Measurements from ENCODE around the gene EHMT2.
"Not testable (repeated sequence)": the region's sequence is repeated elsewhere in the genome, so short reads cannot be mapped to it uniquely, and the experiment has no call there.

EHMT2 gene

DNA sequence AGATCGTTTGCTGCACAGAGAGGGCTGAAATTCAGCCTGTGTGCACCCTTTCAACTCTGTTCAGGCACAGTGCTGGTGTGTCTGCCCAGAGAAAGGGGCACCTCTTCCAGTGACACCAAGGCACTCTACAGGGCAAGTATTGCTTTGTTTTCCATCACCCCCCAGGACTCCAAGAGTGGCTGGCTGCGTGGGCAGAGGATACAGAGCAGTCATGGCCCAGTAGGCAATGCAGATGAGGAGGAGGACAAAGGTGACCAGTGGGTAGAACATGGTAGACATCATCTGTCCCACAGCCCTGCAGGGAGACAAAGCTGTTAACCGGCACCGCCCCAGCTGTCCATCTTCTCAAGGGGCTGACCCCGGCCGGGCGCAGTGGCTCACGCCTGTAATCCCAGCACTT, 28.2 kb downstream of the EHMT2 start:
- ChIA-PET CTCF (interaction anchor here (0.6 to 1.0 kb wide), 3 partner anchors 20 to 258 kb away, joined by 3 to 5 read pairs (median 4); no protein-coding TSS in a partner anchor), POLR2A (interaction anchor here (1.1 to 2.1 kb wide), 2 partner anchors 42 to 103 kb away, joined by 3 to 8 read pairs; partner anchors contain the start of genes DXO and HSPA1B)
- peaks cover 2% of the 10 kb centered on the region; the same call in 1 of the 2 replicates for H3K4me1 ChIP-seq (ENCODE audit: control insufficient read depth, insufficient read depth, low read length)
- TF ChIP-seq ZBTB7A (tag by site-specific recombination; IDR thresholded peaks at IDR 0.05; ENCODE audit: low read depth) (no peak), EGR2 (tag by site-specific recombination; IDR thresholded peaks at IDR 0.05; ENCODE audit: low read depth) (peak; percentile 76), ZFHX2 (tag by site-specific recombination; conservative IDR thresholded peaks at IDR 0.05) (peak; percentile 33; the same call in 1 of the 2 replicates)
- TF ChIP-seq, protein P1, sequence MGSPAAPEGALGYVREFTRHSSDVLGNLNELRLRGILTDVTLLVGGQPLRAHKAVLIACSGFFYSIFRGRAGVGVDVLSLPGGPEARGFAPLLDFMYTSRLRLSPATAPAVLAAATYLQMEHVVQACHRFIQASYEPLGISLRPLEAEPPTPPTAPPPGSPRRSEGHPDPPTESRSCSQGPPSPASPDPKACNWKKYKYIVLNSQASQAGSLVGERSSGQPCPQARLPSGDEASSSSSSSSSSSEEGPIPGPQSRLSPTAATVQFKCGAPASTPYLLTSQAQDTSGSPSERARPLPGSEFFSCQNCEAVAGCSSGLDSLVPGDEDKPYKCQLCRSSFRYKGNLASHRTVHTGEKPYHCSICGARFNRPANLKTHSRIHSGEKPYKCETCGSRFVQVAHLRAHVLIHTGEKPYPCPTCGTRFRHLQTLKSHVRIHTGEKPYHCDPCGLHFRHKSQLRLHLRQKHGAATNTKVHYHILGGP (tag by site-specific recombination; IDR thresholded peaks at IDR 0.05) = no peak
- H3K36me3 ChIP-seq (ENCODE audit: control insufficient read depth in 2 of 2, insufficient read depth in 1 of 2, low read length in 2 of 2) = no peaks in the 10 kb centered on the region
- no peak overlapping the region for H3K27ac ChIP-seq (ENCODE audit: extremely low read depth, low read depth, low read length)
- no peak overlapping the region for H3K4me3 ChIP-seq (ENCODE audit: low read depth, low read length)
- no peaks in the 10 kb centered on the region for H3K9me3 ChIP-seq (ENCODE audit: control insufficient read depth, insufficient read depth, low read depth, low read length)

DNA sequence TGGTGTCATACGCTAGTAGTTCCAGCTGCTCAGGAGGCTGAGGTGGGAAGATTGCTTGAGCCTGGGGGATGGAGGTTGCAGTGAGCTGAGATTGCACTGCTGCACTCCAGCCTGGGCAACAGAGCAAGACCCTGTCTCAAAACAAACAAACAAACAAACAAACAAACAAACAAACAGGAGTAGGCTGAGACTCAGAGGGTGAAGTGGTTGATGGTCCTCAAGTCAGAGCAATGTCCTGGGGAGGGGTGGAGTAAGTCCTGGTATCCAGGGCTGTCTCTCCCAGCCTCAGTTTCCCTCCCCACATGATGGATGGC, 28.9 kb downstream of the EHMT2 start:
- not testable (repeated sequence) for H3K9me3 ChIP-seq (ENCODE audit: control insufficient read depth, insufficient read depth, low read depth, low read length); H3K36me3 ChIP-seq (ENCODE audit: control insufficient read depth in 2 of 2, insufficient read depth in 1 of 2, low read length in 2 of 2); H3K4me1 ChIP-seq (ENCODE audit: control insufficient read depth, insufficient read depth, low read length); H3K27ac ChIP-seq (ENCODE audit: extremely low read depth, low read depth, low read length); H3K4me3 ChIP-seq (ENCODE audit: low read depth, low read length)
- POLR2A ChIA-PET = interaction anchor here (0.6 to 2.1 kb wide), 6 partner anchors 16 to 195 kb away, joined by 3 to 8 read pairs (median 4); partner anchors contain the start of genes DXO and HSPA1B
- peak; percentile 99 for TF ChIP-seq ZNF121 (tag by site-specific recombination; IDR thresholded peaks at IDR 0.05)
- CTCF ChIA-PET = interaction anchor here (0.6 to 7.0 kb wide), 11 partner anchors 21 to 258 kb away, joined by 3 to 53 read pairs (median 3); partner anchors contain the start of gene VWA7

DNA sequence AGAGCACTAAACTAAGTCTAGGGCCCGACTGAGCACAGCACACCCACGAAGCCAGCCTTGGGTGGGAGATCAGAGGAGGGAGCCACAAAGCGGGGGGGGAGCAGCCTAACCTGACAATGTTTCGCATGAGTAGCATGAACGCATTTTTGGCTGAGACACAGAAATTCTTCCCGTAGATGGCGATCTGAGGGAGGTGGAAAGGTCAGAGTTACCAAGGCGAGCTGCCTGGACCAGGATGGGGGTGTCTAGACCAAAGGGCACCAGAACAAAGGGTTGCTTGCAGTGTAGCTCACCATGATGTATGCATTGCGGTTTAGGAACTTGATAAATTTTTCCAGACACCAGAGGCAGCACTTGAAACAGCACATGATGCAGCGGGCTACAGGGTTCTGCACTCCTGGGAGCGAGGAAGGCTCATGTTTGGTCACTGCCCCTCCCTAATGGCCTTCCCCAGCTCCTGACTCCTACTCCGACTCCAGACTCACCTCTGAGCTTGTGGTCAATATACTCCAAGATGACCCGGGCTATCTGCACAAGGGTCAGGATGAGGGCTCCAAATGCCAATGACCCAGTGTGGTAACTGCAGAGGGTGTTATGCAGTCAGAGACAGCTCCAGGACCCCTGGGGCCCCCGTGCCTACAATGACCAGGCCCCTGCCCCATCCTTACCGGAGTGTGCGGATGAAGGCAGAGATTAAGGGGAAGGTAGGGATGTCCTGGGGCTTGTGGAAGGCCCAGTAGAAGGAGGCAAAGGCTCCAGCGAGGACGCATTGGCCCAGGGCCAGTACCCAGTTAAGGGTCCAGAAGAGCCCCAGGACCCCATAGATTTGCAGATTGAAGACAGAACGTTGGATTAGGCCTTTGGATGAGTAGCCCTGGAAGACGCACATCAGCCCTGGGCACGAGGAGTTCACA, 32.0 kb downstream of the EHMT2 start:
- CTCF ChIA-PET = interaction anchor here (0.6 to 7.0 kb wide), 4 partner anchors 24 to 315 kb away, joined by 3 to 53 read pairs (median 3); no protein-coding TSS in a partner anchor

DNA sequence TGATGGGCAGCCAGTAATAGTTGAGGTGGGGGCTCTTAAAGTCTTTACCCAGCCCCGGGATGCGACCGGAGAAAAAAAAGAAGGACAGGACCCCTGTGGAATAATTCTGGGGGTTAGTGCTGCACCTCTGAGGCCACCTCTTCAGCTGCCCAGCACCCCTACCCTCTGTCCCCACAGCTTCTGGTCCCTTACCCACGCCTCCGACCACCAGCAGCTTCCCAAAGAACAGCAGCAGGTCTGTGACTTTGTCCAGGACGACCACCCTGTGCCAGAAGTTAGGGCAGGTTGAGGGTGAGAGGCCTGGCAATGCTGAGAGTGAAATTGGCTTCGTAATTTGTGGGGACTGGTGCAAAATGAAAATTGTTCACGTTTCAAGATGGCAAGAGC, 32.7 kb downstream of the EHMT2 start:
- Histone ChIP-seq H3K4me1 (ENCODE audit: control insufficient read depth, insufficient read depth, low read length) (peaks cover 2% of the 10 kb centered on the region; the same call in 1 of the 2 replicates), H3K9me3 (ENCODE audit: control insufficient read depth, insufficient read depth, low read depth, low read length) (no peaks in the 10 kb centered on the region), H3K4me3 (ENCODE audit: low read depth, low read length) (no peak overlapping the region), H3K36me3 (ENCODE audit: control insufficient read depth in 2 of 2, insufficient read depth in 1 of 2, low read length in 2 of 2) (peaks cover 0 to 16% of the 10 kb centered on the region in 2 experiments; a peak in 1 of 3 replicates), H3K27ac (ENCODE audit: extremely low read depth, low read depth, low read length) (no peak overlapping the region)
- POLR2A ChIA-PET = interaction anchor here (2.9 to 5.0 kb wide), 2 partner anchors 25 to 38 kb away, joined by 92 to 125 read pairs; partner anchors contain the start of gene HSPA1B
- CTCF ChIA-PET = interaction anchor here (1.0 to 7.0 kb wide), 4 partner anchors 25 to 174 kb away, joined by 3 to 53 read pairs (median 3); no protein-coding TSS in a partner anchor
- TF ChIP-seq, protein P2, sequence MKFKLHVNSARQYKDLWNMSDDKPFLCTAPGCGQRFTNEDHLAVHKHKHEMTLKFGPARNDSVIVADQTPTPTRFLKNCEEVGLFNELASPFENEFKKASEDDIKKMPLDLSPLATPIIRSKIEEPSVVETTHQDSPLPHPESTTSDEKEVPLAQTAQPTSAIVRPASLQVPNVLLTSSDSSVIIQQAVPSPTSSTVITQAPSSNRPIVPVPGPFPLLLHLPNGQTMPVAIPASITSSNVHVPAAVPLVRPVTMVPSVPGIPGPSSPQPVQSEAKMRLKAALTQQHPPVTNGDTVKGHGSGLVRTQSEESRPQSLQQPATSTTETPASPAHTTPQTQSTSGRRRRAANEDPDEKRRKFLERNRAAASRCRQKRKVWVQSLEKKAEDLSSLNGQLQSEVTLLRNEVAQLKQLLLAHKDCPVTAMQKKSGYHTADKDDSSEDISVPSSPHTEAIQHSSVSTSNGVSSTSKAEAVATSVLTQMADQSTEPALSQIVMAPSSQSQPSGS (tag by site-specific recombination; IDR thresholded peaks at IDR 0.05; ENCODE audit: low read depth) = no peak
- TF ChIP-seq, protein P3, sequence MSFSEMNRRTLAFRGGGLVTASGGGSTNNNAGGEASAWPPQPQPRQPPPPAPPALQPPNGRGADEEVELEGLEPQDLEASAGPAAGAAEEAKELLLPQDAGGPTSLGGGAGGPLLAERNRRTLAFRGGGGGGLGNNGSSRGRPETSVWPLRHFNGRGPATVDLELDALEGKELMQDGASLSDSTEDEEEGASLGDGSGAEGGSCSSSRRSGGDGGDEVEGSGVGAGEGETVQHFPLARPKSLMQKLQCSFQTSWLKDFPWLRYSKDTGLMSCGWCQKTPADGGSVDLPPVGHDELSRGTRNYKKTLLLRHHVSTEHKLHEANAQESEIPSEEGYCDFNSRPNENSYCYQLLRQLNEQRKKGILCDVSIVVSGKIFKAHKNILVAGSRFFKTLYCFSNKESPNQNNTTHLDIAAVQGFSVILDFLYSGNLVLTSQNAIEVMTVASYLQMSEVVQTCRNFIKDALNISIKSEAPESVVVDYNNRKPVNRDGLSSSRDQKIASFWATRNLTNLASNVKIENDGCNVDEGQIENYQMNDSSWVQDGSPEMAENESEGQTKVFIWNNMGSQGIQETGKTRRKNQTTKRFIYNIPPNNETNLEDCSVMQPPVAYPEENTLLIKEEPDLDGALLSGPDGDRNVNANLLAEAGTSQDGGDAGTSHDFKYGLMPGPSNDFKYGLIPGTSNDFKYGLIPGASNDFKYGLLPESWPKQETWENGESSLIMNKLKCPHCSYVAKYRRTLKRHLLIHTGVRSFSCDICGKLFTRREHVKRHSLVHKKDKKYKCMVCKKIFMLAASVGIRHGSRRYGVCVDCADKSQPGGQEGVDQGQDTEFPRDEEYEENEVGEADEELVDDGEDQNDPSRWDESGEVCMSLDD (tag by site-specific recombination; IDR thresholded peaks at IDR 0.05) = no peak
- TF ChIP-seq ZFP37 (tag by site-specific recombination; IDR thresholded peaks at IDR 0.05) (no peak), BCL11A (tag by site-specific recombination; IDR thresholded peaks at IDR 0.05; ENCODE audit: low read depth) (no peak), ZNF776 (tag by site-specific recombination; IDR thresholded peaks at IDR 0.05; ENCODE audit: borderline replicate concordance) (no peak), ZNF366 (tag by site-specific recombination; conservative IDR thresholded peaks at IDR 0.05) (no peak), HOXD13 (CRISPR knock-in tag; IDR thresholded peaks at IDR 0.05; ENCODE audit: borderline replicate concordance) (no peak)

More for the DNA sequence above, 32.0 kb downstream of the EHMT2 start:
- Histone ChIP-seq H3K4me3 (ENCODE audit: low read depth, low read length) (no peak overlapping the region), H3K4me1 (ENCODE audit: control insufficient read depth, insufficient read depth, low read length) (peaks cover 2% of the 10 kb centered on the region; the same call in 1 of the 2 replicates), H3K36me3 (ENCODE audit: control insufficient read depth in 2 of 2, insufficient read depth in 1 of 2, low read length in 2 of 2) (peaks cover 0 to 9% of the 10 kb centered on the region in 2 experiments; a peak in 1 of 3 replicates), H3K9me3 (ENCODE audit: control insufficient read depth, insufficient read depth, low read depth, low read length) (no peaks in the 10 kb centered on the region), H3K27ac (ENCODE audit: extremely low read depth, low read depth, low read length) (no peak overlapping the region)
- POLR2A ChIA-PET = interaction anchor here (0.6 to 5.0 kb wide), 2 partner anchors 38 to 265 kb away, joined by 3 to 92 read pairs; partner anchors contain the start of genes FKBPL and HSPA1B
- TF ChIP-seq, protein P4, sequence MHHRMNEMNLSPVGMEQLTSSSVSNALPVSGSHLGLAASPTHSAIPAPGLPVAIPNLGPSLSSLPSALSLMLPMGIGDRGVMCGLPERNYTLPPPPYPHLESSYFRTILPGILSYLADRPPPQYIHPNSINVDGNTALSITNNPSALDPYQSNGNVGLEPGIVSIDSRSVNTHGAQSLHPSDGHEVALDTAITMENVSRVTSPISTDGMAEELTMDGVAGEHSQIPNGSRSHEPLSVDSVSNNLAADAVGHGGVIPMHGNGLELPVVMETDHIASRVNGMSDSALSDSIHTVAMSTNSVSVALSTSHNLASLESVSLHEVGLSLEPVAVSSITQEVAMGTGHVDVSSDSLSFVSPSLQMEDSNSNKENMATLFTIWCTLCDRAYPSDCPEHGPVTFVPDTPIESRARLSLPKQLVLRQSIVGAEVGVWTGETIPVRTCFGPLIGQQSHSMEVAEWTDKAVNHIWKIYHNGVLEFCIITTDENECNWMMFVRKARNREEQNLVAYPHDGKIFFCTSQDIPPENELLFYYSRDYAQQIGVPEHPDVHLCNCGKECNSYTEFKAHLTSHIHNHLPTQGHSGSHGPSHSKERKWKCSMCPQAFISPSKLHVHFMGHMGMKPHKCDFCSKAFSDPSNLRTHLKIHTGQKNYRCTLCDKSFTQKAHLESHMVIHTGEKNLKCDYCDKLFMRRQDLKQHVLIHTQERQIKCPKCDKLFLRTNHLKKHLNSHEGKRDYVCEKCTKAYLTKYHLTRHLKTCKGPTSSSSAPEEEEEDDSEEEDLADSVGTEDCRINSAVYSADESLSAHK (tag by site-specific recombination; IDR thresholded peaks at IDR 0.05) = 0 out of 2 replicates have a peak, but pooled peaks have one; percentile 11
- TF ChIP-seq ZNF549 (tag by site-specific recombination; IDR thresholded peaks at IDR 0.05) = no peak
